HG02798 (cell line): ENCODE measurements around the gene GALR3.

ENCODE experiments used
- ATAC-seq: cut with Tn5 transposase; IDR thresholded peaks from one replicate; pipeline ENCODE4 v1.9.1; 2021; ENCODE audit warnings: mild to moderate bottlenecking; ENCODE audit not compliant: unreplicated experiment, poor library complexity

The GALR3 gene

DNA sequence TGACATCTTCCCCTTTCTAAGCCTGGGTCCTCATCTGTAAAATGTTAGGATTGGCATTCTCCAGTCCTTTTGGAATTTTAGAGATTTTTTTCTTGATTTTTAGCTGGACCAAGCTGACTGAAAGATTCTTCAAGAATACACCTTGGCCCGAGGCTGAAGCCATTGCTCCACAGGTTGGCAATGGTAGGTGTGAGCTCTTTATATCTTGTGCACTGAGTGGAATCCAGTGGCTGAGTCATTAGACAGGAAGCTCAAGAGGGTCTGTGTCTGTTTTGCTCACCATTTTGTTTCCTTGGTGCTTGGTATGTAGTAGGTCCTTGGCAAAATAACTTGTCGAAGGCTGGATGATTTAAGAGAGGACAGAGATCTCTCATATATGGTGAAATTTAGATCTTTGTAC is 32.3 kb downstream of the GALR3 start:
- ATAC-seq: no peak

- no peak for ATAC-seq
Observed at GRCh38 chr22:37860796-37861421, 37.7 kb downstream of the GALR3 start.

DNA sequence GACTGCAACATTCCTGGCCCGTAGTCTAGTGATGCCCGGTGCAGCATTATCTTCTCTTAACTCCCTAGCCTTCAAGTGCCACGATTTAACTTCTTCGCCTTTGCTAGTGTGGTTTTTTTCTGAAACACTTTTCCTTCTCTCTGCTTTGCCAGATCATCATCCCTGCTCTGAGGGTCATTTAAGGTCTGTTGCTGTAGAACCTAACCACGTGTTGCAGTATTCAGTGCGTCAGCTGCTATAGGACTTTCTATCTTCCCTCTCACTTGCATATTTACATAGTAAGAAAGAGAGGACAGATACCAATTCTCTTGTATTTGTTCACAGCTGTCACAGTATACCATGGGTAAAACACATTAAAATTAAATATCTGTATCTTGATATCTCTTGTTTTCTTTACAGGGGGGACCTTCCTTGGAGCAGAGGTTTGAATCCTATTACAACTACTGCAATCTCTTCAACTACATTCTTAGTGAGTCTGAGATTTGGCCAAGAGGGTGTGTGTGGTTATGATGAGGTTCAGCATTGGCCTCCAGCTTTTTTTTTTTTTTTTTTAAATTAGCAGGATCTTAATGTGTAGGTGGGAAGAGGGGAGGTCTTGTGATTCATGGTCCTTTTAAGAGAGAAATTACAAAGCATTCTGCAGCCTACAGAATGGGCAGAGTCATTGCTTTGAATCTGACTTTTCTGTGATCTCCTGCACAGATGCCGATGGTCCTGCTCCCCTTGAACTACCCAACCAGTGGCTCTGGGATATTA is 39.6 kb downstream of the GALR3 start:
- ATAC-seq: no peak

GRCh38 chr22:37865510-37865909 is 42.3 kb downstream of the GALR3 start:
- no peak for ATAC-seq

GRCh38 chr22:37870273-37870672 is 47.1 kb downstream of the GALR3 start:
- no peak for ATAC-seq
